ENCODE measurements around the gene NRIP1. TPM values are rescaled to one million over a fixed set of nuclear protein-coding genes. Genes with fewer than 3 reads are reported as not detected.

Gene NRIP1
- total and polyA plus RNA-seq, 10 of the 15 experiments (the other 5 are each of a cell fraction or from before 2014, with no cell fraction given): 2.9 to 26.1 (median 9.3) TPM

GRCh38 chr21:14952916-14953315 is 111.9 kb downstream of the NRIP1 start:
- intact Hi-C loops (cut with micrococcal nuclease; ENCODE audit: unreplicated experiment) (no loop called here), in situ Hi-C loops (cut with MboI) (no loop called here)
- H3K36me3 ChIP-seq (ENCODE audit: control insufficient read depth in 2 of 2, insufficient read depth in 2 of 2, low read length in 1 of 2): no peaks in the 10 kb centered on the region
- no peaks in the 10 kb centered on the region for H3K9me3 ChIP-seq (replicated peaks; ENCODE audit: control insufficient read depth, insufficient read depth, low read length)
- no peak overlapping the region for H3K4me2 ChIP-seq (ENCODE audit: control insufficient read depth, insufficient read depth)
- BruUV-seq (replicated peaks): no TSS peak
- H3K27me3 ChIP-seq (replicated peaks in 1 of 2; ENCODE audit: control insufficient read depth in 2 of 2, insufficient read depth in 2 of 2, low read length in 1 of 2): no peaks in the 10 kb centered on the region
- H2AFZ ChIP-seq (ENCODE audit: control insufficient read depth, low read depth, low read length): no peak overlapping the region
- ATAC-seq: no peak
- H3K79me2 ChIP-seq (ENCODE audit: control insufficient read depth, insufficient read depth, low read length): no peaks in the 10 kb centered on the region
- no peak overlapping the region for H3K4me3 ChIP-seq
- no peak overlapping the region for H3K9ac ChIP-seq (ENCODE audit: control insufficient read depth, insufficient read depth, low read length)
- DNase-seq (ENCODE audit: low read depth, low spot score): no peak
- WGBS (ENCODE audit: insufficient coverage, insufficient replicate concordance, low lambda C conversion rate, missing lambda C conversion rate): 54% methylated on average over 4 of the region's 4 CpGs
- ChIA-PET CTCF (interaction anchor here (0.6 to 3.0 kb wide), 3 partner anchors 35 to 117 kb away, joined by 3 to 9 read pairs (median 3); no protein-coding TSS in a partner anchor), RAD21 (ENCODE audit: unreplicated experiment) (no interaction called here), POLR2A (no interaction called here), SMC1A (ENCODE audit: uncharacterized antibody, unreplicated experiment) (interaction anchor here (0.7 to 1.0 kb wide), 2 partner anchors 13 to 62 kb away, joined by 3 to 4 read pairs; no protein-coding TSS in a partner anchor)
- TF ChIP-seq FOXM1 (IDR thresholded peaks at IDR 0.05; ENCODE audit: low read depth, low read length): no peak
- TF ChIP-seq RELB (IDR thresholded peaks at IDR 0.05; ENCODE audit: low read depth): no peak
- TF ChIP-seq TARDBP (IDR thresholded peaks at IDR 0.05; ENCODE audit: borderline replicate concordance): no peak
- TF ChIP-seq RBBP5 (conservative IDR thresholded peaks at IDR 0.05): no peak
- TF ChIP-seq ELK1 (IDR thresholded peaks at IDR 0.05; ENCODE audit: low read depth, low read length): no peak
- no peak for TF ChIP-seq JUND (IDR thresholded peaks at IDR 0.05; ENCODE audit: low read depth, low read length)
- no peaks in the 10 kb centered on the region for H3K4me1 ChIP-seq (ENCODE audit: control insufficient read depth, insufficient read depth, low read length)
- FAIRE-seq: no peak
- H3K27ac ChIP-seq (ENCODE audit: control insufficient read depth, insufficient read depth): no peak overlapping the region
- H4K20me1 ChIP-seq (ENCODE audit: control insufficient read depth, insufficient read depth): no peaks in the 10 kb centered on the region

All from GM12878 (cell line).